Stimulated activated CD8-positive, alpha-beta memory T cell treated with anti-CD3 and anti-CD28 coated beads, Interleukin-7, amount 100 ng/mL, for 1 hour (primary cell): Measurements from ENCODE around the gene KRT14.
"Not testable (repeated sequence)": the region's sequence is repeated elsewhere in the genome, so short reads cannot be mapped to it uniquely, and the experiment has no call there.

ENCODE experiments used
- DNase-seq, 2 donors: peaks; one replicate each; pipeline ENCODE4 v3.0.0-alpha.2; 2020; ENCODE audit warnings: low read depth in 2 of 2

KRT14 gene

DNA sequence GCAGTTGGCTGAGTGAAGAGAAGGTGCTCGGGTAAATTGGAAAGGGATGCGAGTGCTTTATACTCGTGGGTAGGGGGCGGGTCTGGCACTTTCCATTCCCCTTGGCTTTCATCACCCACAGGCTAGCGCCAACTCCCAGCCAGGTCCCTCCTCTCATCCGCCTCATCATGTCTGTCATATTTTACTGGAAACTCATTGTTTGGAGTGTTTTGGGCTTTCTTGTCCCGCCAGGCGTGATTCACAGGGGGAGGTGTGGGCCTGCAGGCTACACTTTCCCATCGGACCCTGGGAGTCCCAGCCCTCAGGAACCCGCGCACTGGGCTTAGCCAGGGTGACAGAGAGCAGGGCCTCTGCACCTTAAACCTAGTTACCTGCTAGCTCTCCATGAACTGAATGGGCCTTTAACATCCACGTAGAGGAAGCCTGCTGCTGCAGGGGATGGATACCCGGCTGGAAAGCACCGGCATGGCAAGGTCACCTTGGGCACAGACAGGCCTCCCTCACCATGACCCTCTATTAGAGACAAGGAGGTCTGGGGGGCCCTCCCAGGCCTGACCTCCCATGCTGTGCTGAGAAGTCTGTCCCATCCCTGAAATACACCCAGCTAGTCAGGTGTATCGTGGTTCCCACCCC is at the start of gene KRT14:
TSS of gene KRT14 (minus strand) at position 33 of the 633 bp plus-strand sequence. CDS start 61 bp downstream, outside the sequence.
- DNase-seq: no peak

GRCh38 chr17:41635121-41636097 is 48.7 kb upstream of the KRT14 start:
- no peak for DNase-seq

GRCh38 chr17:41634639-41635038 is 47.9 kb upstream of the KRT14 start:
- no peak for DNase-seq

DNA sequence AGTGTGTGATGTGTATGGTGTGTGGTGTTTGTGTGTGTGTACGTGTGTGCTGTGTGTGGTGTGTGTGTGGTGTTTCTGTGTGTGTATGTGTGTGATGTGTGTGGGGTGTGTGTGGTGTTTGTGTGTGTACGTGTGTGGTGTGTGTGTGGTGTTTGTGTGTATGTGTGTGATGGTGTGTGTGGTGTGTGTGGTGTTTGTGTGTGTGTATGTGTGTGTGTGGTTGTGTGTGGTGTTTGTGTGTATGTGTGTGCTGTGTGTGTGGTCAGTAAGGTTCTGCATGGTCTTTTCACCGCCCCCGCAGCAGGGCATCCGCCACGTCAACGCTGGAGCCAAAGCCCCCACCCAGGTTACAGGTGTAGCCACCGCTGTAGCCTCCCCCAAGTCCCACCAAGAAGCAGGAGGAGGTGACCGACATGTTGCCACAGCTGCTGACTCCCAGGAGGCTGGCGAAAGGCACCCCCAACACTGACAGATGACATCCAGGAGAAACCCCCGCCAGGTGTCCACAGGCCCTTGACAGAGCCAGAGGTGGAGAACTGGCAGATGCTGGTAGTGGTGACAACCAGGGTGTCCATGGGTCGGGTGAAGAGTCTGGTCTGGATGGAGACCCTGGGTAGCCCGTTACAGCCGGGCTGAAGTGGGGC is 47.0 kb upstream of the KRT14 start:
- DNase-seq: no peak

GRCh38 chr17:41632482-41633105 is 45.9 kb upstream of the KRT14 start:
- no peak for DNase-seq

- no peak for DNase-seq
Measured at GRCh38 chr17:41631898-41632285, 45.2 kb upstream of the KRT14 start.

DNA sequence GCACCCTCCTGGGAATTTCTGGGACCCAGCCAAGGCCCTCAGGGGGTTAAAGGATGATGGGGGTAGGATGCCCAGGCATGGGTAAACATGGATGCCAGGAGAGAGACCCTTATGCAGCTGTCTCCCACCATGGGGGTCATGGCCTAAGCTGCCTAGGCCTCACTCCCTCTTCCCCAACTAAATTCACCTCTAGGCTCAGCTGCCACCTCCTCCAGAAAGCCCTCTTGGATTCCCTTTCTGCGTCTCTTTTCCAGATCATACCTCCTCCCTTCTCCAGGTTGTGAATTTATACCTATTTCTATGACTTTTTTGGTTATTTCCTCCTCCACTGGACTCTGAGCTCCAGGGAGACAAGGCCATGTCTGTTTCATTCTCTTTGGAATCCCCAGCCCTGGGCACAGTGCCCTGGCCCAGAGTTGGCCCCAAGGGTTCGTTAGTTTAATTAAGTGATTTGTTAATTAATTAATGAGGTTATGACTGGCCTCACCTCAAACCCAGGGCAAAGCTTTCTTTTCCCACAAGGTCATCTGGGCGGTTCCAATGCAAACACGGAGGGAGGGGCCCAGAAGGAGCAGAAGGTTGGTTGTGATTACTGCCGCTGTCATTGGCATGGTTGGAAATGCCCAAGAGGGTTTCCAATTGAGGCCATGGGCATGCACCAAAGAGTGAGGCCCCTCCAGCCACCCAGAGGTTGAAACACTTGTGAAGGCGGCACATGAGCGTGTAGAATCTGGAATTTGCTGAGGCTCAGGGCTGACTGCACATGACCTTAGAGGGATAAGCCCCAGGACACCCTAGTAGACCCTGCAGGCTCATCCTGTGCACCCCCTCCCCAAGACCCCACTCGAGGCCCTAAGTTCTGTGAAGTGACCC is 44.6 kb upstream of the KRT14 start:
- DNase-seq: no peak

DNA sequence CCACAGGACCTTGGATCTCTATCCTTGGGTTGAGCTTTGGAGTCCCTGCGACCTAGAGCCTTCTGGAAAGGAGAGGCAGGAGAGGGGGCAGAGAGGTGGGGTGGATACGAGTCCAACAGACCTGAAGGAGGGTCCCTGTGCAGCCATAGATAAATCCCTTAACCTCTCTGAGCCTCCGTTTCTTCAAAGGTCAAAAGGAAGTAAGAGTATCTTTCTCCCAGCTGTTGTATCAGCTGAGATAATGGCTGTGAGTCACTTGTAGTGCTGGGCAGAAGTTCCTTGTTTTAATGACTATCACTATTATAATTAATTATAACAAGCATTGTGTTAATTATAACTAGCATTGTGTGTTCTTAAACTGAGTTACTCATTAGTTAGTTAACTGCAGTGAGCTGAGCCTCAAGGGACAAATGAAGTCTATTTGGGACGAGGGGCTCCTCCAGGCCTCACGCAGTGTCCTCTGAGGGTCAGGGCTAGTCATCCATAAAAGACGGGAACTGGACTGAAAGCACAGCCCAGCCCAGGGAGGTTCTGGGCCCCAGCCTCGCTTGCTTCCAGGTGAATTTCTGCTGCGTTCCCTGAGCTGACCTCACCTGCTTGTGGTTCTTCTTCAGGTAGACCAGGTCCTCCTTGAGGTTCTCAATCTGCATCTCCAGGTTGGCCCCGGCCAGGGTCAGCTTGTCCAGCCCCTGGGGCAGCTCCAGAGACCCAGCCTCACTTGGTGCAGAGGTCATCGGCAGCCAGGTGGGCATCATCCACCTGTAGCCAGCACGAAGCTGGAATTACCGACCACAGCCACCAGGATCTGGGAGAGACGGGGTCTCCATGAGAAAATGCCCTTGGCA is 43.4 kb upstream of the KRT14 start:
- DNase-seq: no peak

DNA sequence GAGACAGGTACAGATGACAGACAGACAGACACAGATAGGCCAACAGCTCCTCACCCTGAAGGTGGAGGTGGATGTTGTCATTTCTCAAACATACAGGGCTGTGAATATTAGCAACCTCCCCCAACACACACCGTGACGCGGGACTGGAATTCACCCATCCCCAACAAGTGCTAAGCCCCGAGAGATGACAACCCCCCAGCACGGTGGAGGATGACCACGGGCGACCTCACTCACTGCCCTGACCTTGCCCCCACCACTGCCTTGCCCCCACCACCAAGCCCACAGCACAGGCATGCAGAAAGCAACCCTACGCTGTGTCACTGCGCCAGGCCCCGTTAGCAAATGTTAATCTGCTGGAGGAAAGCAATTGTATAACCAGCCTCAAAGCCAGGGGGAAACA is 42.6 kb upstream of the KRT14 start:
- no peak for DNase-seq

GRCh38 chr17:41628621-41629255 is 42.0 kb upstream of the KRT14 start:
- DNase-seq: not testable (repeated sequence)

GRCh38 chr17:41628073-41628370 is 41.3 kb upstream of the KRT14 start:
- DNase-seq: not testable (repeated sequence)

GRCh38 chr17:41627316-41628072 is 40.8 kb upstream of the KRT14 start:
- no peak for DNase-seq

GRCh38 chr17:41626914-41627295 is 40.2 kb upstream of the KRT14 start:
- not testable (repeated sequence) for DNase-seq

GRCh38 chr17:41626028-41626913 is 39.6 kb upstream of the KRT14 start:
- not testable (repeated sequence) for DNase-seq

DNA sequence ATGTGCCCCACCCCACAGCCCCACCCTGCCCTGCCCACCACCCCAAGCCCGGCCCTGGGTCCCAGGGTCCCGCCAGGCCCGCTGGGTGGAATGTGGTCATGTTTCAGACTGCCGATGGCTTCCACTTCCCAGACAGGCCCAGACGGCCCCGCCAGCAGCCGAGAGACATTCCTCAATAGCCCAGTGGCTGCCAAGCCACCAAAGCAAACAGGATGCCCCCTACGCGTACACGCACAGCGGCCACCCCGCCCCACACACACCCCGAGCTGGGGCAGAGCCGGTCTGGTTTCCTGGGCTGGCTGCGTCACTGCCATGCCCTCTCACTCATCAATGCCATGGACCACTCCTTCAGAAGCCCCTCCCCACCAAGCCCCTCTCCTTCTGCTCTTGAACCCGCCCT is 38.9 kb upstream of the KRT14 start:
- no peak for DNase-seq

DNA sequence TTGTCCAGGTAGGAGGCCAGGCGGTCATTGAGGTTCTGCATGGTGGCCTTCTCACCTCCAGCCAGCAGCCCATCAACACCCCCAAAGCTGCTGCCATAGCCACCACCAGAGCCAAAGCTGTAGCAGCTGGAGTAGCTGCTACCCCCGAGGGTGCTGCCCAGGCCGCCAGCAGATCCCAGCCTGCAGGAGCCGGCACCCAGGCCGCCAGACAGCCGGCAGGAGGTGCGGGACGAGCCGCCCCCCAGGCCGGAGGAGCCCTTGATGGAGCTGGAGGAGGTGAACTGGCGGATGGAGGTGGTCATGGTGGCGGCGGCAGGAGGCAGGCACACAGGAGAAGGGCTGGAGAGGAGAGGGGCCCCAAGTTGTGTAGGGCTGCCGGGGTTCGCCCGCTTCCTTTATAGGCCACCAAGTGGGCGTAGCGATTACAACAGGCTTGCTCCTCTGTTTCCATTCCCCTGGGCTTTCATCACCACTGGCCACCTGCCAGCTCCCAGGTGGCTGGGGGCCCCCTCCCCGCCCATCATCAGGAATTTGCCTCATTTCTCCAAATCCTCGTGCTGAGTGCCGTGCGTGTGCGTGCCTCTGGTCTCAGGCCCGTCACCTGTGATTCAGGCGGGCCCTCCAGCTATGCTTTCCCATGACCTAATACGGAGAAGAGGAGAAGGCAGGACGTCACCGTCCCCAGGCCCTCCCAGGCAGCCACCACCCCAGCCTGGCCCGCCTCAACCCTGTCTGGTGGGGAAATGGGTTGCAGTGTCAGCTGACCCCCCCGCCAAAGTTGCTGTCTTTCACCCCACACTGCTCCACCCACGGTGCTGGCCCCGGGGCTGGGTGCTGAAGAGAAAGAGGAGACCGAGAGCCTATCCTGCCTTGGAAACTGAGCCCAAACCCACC is 37.8 kb upstream of the KRT14 start, which contains the start of gene KRT17:
TSS of gene KRT17 (minus strand) at position 368 of the 894 bp plus-strand sequence. CDS start at position 302, 66 bp downstream.
- DNase-seq: no peak
